DMS153 treated with DMSO at 0.1 percent for 48 hours (cell line): ENCODE data around the gene PUM2.
"Not testable (repeated sequence)": the region's sequence is repeated elsewhere in the genome, so short reads cannot be mapped to it uniquely, and the experiment has no call there.

Source experiments
- DNase-seq: peaks from one replicate; lab custom pipeline; 2025; ENCODE audit not compliant: unreplicated experiment; lab: John Stamatoyannopoulos, UW

The PUM2 gene, protein sequence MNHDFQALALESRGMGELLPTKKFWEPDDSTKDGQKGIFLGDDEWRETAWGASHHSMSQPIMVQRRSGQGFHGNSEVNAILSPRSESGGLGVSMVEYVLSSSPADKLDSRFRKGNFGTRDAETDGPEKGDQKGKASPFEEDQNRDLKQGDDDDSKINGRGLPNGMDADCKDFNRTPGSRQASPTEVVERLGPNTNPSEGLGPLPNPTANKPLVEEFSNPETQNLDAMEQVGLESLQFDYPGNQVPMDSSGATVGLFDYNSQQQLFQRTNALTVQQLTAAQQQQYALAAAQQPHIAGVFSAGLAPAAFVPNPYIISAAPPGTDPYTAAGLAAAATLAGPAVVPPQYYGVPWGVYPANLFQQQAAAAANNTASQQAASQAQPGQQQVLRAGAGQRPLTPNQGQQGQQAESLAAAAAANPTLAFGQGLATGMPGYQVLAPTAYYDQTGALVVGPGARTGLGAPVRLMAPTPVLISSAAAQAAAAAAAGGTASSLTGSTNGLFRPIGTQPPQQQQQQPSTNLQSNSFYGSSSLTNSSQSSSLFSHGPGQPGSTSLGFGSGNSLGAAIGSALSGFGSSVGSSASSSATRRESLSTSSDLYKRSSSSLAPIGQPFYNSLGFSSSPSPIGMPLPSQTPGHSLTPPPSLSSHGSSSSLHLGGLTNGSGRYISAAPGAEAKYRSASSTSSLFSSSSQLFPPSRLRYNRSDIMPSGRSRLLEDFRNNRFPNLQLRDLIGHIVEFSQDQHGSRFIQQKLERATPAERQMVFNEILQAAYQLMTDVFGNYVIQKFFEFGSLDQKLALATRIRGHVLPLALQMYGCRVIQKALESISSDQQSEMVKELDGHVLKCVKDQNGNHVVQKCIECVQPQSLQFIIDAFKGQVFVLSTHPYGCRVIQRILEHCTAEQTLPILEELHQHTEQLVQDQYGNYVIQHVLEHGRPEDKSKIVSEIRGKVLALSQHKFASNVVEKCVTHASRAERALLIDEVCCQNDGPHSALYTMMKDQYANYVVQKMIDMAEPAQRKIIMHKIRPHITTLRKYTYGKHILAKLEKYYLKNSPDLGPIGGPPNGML

DNA sequence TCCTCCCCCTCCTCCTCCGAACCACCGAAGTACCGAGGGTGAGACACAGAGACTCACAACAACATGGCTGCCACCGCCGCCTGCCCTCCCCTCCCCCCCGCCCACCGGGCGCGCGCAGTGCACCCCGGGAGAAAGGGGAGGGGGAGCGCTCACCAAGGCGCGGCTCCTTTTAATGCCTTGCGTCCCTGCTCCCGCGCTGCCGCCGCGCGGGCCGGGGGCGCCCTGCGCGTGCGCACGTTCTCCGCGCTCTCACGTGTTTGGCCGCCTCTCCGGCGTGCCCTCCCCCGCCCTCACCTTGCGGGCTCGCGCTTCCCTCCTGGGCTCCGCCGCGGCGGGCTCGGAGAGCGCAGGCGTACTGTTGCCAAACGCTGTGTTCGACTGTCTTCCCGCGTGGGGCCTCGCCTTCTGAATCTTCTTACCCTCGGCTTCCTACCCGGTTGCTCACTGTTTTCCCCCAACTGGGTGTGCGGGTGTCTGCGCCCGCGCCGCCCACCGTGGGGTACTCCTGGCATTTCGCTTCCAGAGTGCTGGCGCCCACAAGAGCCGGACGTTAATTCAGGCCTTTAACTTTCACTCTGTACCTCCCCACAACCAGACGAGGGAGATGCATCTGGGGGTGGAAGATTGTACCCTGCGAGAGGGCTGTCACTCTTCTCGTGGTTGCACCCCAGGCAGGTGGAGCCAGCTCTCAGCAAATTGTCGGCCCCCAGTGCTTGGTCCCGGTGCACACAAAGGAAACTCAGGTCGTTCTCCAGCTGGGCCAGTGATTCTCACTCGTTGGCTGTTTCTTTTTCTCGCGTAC, at the start of gene PUM2:
Gene PUM2 (minus strand): TSS at position 92 of the 802 bp plus-strand sequence. CDS start 23,484 bp downstream, outside the sequence.
- peak; percentile 90 for DNase-seq

DNA sequence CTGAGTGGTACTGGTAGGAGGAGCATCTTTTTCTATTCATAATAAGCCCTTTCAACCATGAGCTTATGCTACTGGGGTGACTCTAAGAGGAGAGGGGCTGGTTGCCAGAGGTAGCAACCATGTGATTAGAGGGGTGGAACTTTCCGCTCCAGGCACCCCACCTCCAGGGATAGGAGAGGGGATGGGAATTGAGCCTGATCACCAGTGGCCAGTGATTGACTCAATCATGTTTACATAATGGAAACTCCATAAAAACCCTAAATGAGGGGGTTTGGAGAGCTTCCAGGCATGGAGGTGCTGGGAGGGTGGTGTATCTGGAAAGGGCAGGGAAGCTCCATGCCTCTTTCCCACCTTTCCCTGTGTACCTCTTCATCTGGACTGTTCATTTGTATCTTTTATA, 49.7 kb upstream of the PUM2 start:
- DNase-seq: no peak

DNA sequence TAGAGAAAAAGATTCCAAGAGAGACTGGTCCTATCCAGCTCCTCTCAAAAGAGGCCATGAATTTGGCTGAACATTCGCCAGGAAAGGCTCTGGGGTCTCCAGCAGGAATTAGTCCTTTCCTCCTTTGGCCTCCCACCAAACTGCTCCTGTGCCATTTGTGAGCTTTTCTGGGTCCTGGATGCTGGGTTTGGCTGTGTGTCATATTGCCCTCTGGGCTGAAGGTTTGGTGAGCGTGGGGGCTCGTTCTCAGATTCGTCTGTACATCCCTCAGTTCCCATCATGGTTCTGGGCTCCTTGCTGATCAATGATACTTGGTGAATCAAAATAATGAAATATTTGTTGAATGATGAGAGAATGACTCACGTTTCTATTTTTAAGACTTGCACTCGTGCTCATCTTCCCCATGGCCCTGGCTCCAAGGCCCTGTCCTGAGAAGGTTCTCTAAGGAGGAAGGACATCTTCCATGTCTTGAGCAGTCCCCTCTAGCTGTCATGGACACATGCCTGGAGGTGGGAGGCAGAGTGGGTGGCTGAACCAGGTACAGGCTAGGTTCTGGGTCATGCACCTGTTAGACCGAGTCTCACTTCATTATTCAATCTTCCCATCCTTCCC, 48.4 kb upstream of the PUM2 start:
- no peak for DNase-seq

DNA sequence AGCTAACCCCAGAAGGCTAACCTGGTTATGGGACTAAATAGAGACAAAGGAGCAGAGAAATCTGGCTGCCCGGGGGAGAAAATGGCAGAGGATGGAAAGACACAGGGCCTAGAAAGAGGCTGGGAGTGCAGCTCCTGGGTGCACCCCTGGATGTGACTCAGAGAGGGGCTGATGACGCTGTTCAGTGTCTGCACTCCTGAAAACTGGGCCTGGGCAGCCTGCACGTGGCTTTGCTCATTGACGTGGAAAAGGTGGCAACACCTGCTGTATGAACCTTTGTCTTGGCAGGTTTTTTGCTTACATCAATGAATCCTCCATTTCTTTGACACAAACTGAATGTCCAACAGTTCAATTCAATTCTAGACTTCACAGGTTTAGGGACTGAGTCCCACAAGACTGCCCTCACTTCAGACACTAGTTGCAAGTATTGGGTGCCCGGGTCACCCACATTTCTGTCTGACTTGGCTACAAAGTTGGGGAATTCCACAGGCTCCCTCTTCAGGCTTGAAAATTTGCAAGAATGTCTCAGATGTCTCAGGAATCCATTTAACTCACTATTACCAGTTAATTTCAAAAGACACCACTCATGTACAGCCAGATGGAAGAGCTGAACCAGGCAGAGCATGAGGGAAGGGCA, 47.3 kb upstream of the PUM2 start:
- DNase-seq: no peak

DNA sequence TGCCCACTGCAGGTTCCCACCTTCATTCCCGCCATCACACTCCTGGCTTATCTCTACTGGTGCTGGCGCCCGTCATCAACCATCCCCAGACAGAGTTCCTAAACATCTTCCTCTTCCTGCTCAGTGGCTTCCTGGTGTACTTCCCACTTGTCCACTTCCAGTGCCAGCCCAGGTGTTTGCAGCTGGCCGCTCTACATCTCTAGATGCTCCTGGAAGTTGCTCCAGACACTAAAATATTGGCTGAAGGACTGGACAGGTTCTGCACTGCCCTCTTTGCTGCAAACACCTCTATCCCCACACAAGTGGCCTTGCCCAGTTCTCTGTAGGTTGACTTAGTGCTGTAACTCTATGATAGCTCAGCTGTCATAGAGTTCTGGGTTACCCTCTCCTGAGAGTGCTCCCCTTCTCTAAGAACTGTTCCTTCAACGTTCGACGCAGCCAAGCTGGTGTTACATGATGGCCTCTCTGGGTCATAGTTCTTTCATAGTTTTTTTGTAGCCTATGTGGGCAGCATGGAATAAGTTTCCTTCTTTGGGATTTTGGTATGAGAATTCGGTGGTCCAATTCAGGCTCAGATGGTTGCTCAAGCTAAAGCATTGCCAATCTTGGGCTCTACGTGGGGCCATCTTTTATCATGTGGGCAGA, 45.8 kb upstream of the PUM2 start:
- no peak for DNase-seq

DNA sequence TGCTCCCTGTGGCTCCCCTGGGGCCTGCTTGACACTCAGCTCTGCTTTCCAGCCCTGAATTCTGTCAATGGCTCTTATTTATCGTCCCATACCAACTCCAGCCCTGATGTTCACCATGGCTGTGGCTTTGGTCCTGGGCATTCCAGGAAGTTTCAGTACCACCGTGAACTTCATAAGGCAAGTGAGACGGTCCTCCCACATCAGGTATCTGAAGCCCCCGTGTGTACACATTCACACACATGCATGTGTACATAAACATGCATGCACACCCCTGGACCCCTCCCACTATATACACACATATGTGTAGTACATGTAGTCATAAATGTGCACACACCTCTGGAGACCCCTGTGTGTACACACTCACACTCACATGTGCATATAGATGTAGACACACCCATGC, 43.3 kb upstream of the PUM2 start:
- no peak for DNase-seq

DNA sequence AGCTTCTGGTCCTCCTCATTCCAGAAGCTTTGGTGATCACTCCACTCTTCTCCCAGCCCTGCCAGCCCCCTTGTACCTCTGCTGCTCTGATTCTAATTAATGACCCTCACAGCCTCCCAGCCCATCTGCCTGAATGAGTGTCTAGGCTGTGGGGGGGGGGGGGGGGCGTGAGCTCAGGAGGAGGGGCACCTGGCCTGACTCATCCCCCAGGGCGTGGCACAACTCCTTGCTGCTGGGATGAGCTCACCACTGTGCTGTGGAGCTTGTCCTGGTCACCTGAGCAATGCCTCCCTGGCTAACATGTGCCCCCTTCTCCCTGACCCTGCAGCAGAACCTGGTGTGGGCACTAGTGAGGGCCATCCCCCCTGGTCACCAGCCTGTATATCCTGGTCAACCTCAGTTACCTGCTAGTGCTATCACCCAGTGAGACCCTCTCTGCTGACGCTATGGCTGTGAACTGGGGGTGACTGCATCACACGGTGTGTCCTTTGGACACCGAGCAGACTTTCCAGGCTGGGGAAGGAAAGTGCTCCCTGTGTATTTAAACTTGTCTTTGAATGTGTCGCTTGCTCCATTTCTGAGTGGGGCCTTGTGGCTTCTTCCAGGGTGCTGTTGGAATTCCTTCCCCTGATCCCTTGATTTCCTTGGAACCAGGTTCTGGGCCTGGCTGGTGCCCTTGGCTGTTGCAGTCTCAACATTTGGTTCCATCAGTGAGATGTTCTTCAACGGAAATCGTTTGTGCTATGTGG, 41.5 kb upstream of the PUM2 start:
- no peak for DNase-seq

DNA sequence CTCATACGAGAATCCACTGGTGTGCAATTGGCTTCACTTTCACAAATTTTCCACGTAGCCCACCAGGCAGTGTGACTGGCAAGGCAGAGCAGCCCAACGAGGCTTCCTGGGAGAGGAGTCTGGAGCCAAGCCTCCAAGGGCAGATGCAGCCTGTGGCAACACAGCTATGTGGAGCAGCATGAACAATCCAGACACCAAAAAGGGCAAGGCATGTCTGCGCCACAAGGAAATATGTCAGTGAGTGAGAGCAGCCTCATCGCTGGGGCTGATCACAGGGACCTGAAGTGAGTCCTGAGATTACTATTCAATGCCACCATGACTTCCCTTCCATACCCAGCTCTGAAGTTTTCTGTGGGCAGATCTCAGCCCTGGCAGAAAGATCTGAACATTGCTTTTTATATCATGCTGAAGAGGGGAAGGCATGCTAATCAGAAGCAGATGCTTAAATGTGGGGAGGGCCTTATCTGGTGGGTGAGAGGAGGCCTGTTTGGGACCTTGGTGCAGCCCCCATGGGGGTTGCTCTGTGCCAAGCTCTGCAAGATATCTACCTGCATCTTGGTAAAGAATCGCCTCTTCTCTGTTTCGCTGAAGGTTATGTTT, 40.0 kb upstream of the PUM2 start:
- DNase-seq: no peak

DNA sequence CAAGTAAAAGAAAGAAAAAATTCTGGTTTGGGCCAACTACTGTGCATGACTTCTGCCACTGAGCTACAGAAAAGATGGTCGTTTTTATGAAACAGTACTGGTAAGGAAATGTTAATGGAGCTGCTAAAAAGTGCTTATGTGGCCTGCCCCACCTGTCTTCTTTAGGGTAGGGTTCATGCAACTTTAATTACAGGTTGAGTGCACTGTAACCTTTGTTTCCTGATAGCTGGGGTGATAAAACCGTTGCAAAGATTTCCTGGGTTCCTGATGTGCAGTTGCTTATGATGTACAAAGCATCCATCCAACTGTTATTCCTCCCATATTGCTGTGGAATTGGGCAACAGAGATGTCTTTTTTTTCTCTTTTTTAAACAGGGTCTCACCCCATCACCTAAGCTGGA, 34.3 kb upstream of the PUM2 start:
- DNase-seq: no peak

DNA sequence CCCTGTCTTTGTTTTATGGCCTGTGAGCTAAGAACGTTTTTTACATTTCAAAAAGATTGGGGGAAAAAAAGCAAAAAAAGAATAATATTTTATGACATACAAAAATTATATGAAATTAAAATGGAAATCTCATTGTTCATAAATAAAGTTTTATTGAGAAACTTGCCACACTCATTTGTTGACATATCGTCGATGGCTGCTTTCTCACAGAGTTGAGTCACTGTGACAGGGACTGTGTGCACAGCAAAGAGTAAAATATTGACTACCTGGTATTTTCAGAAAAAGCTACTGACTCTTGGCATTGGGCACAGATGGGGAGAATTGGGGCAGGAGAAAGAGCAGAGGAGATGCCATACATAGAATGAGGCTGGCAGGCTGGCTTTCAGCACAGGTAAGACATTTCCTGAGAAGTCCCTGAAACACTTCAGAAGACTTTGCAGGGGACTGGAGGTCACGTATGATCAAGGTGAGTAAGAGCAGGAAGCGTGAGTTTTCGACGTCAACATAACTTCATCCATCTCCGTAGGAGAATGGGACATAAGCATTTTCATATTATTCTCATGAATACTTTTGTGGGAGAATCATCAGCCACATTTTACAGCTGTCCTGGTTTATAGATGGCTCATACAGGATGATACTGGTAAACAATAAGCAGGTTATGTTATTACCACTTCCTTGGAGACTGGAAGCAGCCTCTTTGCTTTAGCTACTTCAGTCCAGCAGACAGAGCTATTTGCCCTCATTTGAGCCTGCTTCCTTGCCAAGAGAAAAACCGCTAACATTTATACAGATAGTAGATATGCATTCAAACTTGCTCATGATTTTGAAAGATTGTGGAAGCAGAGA, 32.5 kb upstream of the PUM2 start:
- DNase-seq: no peak

DNA sequence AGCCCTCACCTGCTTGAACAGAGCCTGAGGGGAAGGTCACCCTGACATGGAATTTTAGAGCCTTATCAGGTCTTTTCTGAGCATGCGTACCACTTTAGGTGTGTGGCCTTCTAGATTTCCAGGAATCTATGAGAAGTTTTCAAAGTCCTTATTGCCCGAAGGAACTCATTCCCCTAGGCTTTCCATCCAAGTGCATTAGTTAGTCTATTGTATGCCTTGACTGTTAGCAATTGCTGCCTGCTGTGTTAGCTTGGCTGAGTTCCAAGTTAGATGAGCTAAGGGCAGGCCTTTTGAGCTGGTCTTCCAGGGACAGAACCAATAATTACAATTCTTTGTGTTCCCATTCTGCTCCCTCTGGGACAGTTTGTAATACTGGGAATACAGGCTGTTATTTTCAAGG, 30.8 kb upstream of the PUM2 start:
- peak; percentile 69 for DNase-seq

DNA sequence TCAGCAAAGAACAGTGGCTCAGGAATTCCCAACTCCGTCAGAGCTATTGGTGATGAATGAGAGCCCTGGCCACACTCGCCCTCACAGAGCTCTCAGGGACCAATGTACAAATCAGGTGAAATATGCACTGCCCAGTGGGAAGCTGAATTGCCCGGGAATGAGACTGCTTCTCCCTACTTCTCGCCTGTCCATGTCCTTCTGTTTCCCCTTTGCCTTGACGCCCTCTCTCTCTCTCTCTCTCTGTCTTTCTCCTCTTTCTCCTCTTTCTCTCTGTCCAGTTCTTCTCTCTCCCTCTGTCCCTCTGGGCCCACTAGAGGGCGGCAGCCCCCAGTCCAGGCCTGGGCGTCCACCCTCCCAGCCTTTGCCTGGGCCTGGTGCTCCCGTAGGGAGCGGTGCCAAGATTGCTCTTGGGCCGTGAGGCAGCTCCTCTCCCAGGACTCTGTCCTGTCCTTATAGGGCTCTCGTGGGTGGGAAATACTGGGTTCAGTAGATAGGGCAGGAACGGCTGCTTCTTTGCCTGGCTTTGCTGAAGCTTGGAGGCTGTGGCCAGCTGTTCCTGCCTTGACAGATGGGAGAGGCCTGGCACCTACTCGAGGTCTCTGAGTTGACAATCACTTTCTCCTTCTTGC, 28.4 kb upstream of the PUM2 start:
- no peak for DNase-seq

DNA sequence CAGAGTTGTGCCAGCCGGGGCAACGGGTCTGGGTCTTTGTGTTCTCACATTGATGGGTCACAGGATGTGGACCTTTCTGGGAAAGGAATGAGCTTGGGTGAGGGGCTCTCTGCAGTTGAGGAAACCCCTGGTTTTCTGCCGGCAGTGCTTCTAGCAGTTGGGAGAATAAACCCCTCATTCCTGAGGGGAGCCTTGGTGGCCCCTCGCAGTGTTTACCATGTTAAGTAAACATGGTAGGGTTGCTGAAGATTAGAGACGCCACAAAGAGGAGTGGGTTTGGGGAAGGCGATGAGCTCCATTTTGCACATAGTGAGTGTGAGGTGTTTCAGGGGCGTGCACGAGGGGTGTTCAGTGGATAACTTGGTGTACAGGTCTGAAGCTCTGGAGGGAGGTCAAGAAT, 27.7 kb upstream of the PUM2 start:
- no peak for DNase-seq

DNA sequence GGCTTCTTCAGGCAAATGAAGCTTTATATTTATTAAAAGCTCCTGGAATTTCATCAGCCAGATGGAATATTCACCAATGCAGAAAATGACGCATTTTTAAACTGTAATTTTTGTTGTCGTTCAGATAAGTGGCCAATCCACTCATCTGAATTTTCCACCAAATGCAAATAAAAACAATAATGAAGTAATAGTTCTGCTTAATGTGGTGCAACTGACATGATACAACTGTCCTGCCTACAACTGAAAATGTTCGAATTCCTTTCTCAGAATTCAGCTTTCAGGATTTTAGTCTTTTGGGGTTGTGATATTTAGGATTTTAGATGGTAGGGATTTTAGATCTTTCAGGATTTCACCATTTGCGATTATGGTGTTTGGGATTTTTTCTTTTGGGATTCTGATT, 27.1 kb upstream of the PUM2 start:
- DNase-seq: no peak

DNA sequence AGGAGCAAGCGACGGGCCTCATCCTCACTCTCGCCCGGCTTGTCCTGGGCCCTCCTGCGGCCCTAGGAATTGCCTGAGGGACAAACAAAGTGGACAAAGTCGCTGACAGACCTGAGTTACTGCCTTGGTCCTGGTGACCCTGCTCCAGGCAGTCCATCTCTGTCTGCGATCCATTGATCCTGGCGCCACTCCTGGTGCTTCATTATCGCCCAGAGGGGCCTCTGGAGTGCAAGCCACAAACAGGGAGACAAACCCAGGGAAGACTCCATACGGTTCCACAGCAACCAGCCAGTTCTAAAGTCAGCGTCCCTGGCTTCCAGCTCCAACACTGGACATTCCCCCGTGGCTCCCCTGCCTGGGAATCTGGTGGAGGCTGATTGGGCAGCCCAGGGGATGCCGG, 24.3 kb upstream of the PUM2 start:
- DNase-seq: not testable (repeated sequence)

DNA sequence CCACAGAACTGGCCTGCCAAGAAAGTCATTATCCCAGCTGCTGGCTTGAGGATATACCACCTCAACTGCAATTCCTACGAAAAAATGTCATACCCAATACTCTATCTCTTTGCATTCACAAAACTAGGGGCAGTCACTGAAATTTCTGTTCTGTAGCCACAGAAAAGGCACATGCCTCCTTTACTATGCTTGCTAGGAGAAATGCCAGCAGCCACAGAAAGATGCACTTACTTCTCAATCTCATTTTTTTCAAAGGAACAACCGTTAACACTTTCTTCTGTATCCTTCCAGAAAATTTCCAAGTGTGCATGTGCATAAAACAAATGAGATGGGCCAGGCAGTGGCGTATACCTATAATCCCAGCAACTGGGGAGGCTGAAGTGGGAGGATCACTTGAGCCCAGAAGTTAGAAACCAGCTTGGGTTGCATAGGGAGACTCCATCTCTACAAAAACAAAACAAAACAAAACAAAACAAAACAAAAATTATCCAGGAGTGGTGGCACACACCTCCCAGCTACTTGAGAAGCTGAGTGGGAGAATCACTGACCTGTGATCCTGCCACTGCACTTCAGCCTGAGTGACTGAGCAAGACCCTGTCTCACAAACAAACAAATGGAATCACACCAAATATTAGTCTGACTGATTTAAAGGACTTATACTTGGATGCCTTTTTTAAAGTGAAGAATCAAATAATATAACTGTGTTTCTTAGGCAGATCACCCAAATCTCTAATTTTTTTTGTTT, 22.4 kb upstream of the PUM2 start:
- DNase-seq: no peak
